Measurements from ENCODE around the gene LSM2.

GRCh38 chr6:31752739-31753319 is 53.9 kb downstream of the LSM2 start:
- TF ChIP-seq, protein P1, sequence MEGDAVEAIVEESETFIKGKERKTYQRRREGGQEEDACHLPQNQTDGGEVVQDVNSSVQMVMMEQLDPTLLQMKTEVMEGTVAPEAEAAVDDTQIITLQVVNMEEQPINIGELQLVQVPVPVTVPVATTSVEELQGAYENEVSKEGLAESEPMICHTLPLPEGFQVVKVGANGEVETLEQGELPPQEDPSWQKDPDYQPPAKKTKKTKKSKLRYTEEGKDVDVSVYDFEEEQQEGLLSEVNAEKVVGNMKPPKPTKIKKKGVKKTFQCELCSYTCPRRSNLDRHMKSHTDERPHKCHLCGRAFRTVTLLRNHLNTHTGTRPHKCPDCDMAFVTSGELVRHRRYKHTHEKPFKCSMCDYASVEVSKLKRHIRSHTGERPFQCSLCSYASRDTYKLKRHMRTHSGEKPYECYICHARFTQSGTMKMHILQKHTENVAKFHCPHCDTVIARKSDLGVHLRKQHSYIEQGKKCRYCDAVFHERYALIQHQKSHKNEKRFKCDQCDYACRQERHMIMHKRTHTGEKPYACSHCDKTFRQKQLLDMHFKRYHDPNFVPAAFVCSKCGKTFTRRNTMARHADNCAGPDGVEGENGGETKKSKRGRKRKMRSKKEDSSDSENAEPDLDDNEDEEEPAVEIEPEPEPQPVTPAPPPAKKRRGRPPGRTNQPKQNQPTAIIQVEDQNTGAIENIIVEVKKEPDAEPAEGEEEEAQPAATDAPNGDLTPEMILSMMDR (IDR thresholded peaks at IDR 0.05): no peak
- TF ChIP-seq POLR2A (IDR thresholded peaks at IDR 0.05): no peak
